RCC 7860 (cell line): ENCODE results near the gene FAM228B.
"Not testable (repeated sequence)": the region's sequence is repeated elsewhere in the genome, so short reads cannot be mapped to it uniquely, and the experiment has no call there.

Source experiments
- DNase-seq: peaks from one replicate; pipeline ENCODE4 v3.0.0-alpha.2; 2015; ENCODE audit warnings: low spot score
- FAIRE-seq: peaks from 2 replicates; lab custom pipeline; 2012; peaks lifted over from hg19 to GRCh38; lab: Jason Lieb, UNC

FAM228B gene

DNA sequence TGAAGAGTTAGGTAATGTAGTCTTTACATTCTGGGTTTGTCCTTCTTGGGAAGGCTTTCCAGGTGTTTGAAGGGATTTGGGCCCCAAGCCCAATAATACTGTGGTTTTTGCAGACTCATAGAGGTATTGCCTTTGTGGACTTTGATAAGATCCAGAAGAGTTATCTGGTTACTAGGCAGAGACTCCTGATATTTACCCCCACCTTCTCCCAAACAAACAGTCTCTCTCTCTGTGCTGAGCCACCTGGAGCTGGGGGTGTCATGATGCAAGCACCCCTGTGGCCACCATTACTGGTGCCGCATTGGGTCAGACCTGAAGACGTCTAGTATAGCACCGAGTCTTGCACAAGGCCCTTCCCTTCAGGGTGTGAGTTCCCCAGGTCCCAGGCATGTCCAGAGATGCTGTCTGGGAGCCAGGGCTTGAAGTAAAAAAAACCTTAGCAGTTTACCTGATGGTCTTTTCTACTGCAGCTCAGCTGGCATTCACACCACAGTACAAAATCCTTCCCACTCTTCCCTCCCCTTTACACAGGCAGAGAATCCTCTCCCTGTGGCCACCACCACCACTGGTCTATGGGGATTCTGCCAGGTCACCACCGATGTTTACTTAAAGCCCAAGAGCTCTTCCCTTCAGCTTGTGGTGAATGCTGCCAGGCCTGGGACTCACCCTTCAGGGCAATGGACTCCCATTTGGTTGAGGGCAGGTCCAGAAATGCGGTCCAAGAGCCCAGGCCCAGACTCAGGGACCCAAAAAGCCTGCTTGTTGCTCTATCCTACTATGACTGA is 29.3 kb downstream of the FAM228B start:
- no peak for DNase-seq
- no peak for FAIRE-seq

DNA sequence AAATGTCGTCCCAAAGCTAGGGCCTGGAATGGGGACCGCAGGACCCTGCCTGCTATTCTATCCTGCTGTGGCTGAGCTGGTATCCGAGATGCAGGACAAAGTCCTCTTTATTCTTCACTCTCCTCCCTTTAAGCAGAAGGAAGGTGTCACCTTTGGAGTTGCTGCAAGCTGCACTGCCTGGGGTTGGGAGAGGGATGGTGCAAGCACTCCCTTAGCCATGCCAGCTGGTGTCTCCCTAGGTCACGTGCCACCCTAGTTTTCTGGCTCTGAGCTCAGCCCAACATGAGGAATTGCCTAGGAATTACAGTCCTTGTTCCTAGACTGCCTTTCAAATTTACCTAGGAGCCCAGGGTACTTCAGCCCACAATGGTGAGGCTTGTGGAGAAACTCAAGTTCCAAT is 30.2 kb downstream of the FAM228B start:
- FAIRE-seq (no peak), DNase-seq (no peak)

DNA sequence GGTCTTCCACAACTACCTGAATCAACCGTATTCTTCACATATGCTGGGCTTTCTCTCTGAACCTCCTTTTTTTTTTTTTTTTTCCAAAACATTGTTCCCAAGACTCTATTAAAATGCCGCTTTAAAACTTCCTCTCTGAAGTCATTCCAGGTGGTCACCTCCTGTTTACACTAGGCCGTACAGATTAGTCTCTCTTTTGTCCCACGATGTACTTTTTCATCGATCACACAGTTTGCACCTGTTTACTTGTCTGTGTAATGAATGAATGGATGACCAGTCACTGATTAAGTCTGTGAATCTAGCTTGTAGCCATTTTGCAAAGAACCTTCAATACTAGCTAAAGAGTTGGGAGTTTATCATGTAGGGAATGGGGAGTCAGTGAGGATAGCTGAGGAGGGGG is 34.9 kb downstream of the FAM228B start:
- no peak for DNase-seq
- FAIRE-seq: no peak

DNA sequence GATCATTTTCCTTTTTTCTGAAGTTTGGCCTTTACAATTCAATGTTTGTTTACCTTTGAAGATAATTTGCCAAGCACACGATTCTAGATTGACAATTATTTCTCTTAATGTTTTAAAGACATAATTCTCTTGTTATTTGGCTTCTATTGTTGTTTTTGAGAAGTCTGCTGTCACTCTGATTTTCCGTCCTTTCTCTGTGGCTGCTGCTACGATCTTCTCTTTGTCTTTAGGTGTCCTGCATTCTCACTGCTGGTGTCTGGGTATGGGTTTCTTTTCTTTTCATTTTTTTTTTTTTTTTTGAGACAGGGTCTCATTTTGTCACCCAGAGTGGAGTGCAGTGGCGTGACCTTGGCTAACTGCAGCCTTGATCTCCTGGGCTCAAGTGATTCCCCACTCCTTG is 36.4 kb downstream of the FAM228B start:
- FAIRE-seq (no peak), DNase-seq (no peak)

DNA sequence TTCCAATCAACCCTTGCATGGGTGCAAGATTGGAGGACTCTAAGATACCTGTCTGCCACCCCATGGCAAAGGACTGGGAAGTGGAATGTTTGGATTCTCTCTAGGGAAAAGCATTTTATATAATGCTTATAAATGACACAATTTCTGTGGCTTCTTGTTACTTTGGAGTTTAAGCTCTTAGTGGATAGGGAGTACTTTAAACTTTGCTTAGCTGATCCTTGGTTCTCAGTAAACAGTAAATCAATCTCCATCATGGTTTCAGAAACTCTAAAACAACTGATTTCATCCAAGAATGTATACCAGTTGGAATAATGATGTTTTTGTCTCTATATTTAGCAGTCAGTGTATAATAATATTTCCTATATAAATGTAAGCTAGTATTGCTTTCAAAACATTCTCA is 37.5 kb downstream of the FAM228B start:
- FAIRE-seq: no peak

DNA sequence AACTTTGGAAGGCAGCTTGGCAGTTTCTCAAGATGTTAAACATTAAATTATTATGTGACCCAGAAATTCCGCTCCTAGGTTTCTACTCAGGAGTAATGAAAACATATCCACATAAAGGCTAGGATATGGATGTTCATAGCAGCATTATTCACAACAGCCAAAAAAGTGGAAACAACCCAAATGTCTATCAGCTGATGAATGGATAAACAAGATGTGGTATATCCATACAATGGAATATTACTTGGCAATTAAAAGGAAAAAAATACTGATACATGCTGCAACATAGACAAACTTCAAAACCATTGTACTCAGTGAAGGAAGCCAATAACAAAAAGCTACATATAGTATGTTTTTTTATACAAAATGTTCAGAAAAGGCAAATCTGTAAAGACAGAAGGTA is 39.2 kb downstream of the FAM228B start:
- FAIRE-seq: no peak
- DNase-seq: no peak

More for the DNA sequence above, 37.5 kb downstream of the FAM228B start:
- no peak for DNase-seq

DNA sequence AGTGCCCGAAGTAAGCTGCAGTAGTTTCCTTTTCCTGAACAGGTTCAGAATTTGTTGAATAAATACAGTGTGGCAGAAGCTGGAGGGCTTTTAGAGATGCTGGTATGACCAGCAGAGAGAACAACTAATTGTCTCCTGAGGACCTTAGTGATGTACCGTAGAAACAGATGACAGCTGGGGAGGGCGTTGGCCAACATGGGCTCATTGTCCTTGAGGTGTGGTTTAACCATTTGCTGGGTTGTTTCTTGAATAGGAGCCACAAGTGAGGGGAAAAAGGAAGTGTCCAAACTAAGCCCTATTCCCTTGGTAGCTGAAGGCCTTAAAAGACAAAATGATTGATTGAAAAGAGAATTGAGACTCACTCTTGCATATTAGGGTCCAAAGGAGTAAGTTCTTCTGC is 39.9 kb downstream of the FAM228B start:
- FAIRE-seq (no peak), DNase-seq (no peak)

DNA sequence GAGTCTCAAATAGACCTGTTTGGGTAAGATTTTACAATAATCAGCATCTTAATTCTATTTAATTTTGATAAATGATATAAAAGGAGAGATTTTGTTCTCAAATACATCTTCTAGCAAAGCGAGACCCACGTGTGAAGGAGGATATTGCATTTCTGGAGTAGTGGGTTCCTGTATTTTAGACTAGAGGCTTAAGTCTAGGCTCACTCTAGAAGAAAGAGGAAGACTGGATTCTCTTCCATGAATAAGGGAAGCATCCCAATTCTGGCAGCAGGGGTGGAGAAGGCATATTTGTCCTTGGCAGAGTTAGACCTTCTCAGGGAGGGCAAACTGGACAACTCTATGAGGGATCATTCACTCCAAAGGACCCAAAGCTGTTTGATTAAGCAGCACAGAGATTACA is 40.3 kb downstream of the FAM228B start:
- FAIRE-seq: no peak
- no peak for DNase-seq

DNA sequence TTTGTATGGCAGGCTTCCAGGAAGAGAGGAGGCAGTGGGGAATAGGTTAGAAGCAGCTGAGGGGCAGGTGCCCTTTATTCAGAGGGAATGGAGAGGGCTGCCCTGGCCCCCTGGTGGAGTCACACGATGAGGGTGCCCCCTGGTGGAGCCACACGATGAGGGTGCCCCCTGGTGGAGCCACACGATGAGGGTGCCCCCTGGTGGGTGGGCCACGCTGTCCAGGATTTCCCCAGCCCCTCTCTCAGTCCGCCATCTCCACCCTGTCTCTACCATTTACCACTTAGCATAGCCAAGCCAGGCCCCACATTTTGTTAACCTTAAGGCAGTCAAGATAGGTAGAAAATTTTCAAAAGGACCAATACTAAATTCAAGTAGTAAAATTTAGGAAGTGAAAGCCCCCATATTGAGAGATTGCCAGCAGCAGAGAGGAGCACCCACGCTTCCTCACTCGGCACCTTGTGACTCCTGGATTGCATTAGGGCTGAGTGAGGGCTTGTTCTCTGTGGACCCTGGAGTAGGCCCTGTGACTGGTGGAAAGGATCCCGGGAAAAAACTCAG is 41.2 kb downstream of the FAM228B start:
- no peak for DNase-seq
- FAIRE-seq: no peak

DNA sequence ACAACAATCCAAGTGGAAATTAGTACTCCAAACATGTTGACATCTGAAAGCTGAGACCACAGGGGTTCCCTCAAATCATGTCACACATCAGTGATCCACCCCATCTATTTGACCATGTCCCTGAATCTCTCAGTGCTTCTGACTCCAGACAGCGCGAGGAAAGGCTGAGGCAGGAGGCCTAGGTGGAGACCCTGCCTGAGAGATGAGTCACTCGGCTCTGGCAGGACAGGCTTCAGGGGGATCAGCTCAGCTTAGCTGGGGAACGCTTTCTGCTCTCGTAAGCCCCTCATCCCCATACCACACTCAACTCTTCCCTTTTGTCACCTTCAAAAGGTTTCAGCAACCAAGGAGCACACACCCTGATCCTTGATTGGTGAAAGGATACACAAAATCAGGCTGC is 45.8 kb downstream of the FAM228B start:
- DNase-seq (no peak), FAIRE-seq (no peak)

DNA sequence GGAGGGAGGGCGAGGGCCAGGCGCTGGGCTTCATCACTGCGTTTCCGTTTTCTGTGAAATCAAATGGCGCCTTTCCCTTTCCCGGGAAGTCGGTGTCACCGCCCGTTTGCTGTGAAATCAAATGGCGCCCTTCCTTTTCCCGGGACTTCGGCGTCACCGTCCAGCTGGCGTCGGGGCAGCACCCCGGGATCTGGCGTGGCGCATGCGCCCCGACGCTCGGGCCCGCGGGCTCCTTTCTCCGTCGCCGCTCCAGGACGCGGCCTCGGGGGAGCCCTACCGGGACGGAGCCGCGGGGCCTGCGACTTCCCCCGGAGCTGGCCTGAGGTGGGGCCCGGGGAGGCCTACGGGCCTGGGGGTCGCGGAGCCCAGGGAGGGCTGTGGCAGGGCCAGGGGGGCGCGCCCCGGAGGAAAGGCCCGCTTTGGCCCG is 51.6 kb downstream of the FAM228B start, which contains the start of gene FAM228A:
Gene FAM228A (plus strand): TSS at position 203 of the 427 bp plus-strand sequence. CDS start 428 bp downstream, outside the sequence.
- FAIRE-seq (no peak), DNase-seq (no peak)

DNA sequence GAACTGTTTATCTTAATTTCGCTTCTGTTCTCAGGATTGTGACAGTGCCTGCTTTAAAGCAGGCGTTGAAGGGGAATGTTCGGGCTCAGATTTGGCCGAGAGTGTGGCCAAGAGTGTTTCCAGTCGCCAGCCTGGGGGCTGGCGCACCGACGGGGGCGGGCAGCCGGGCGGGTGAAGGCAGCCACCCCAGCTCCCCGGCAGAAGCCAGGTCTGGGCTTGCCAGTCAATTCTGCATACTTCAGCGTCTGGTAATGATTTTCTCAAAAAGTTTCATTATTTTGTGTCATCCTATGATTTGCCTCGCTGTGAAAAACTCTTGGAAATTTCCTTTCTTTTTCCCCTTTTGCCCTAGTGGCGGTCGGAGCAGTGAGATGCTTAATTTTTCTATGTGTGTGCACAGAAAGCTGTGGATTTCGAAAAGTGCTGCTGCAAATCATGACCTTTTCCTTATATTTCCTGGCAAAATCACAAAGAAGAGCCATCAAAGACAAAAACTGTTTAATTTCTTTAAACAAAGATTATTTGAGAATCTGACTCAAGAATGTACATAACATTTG is 52.4 kb downstream of the FAM228B start:
- FAIRE-seq (no peak), DNase-seq (no peak)

DNA sequence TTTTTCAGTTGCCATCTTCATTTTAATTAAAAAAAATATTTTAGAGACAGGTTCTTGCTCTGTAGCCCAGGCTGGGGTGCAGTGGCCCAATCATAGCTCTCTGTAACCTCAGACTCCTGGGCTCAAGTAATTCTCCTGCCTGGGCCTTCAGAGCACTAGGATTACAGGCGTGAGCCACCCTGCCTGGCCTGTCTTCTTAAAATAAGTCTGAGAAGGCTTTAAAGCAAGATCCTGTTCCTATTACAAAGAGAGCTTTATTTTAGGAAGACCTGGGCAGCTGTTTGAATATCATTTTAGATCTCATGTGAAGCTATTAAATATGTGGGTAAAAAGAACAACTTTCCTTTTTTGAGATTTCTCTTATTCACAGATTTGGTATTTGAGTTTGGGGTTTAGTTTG is 53.1 kb downstream of the FAM228B start:
- FAIRE-seq (no peak), DNase-seq (no peak)

DNA sequence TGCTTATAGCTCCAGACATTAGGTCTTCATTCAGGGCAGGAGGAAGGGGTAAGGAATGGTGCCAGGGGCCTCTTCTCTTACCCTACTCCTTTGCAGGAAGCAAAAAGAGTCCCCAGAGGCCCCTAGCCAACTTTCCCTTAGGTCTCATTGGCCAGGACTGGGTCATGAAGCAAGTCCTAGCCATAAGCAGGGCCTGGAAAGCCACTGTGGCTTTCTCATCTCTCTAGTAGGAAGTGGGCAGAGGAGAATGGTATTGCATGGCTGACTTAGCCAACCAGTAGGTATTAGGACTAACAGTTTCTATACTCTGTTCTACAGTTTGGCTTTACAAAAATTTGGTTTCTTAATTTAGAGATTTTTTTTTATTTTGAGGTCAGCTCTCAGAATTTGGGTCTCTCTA is 56.4 kb downstream of the FAM228B start:
- DNase-seq (no peak), FAIRE-seq (no peak)

DNA sequence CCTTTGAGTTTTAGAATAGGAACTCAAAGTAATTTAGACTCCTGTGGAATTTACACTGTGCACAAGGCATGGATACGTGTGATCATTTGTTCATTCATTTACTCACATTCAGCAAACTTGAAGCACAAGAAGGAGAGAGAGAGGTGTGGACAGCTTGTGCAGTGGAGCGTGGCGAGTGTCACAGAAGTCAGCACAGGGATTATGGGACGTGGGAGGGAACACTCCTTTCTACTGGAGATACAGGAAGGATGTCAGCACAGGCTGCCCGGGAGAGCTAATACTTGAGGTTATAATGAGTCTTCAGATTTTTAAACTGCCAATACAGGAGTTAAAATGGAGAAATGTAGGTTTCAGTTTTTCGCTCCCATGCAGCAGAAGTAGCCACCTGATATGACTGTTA is 58.6 kb downstream of the FAM228B start:
- FAIRE-seq (peak; percentile 33), DNase-seq (peak; percentile 72)

DNA sequence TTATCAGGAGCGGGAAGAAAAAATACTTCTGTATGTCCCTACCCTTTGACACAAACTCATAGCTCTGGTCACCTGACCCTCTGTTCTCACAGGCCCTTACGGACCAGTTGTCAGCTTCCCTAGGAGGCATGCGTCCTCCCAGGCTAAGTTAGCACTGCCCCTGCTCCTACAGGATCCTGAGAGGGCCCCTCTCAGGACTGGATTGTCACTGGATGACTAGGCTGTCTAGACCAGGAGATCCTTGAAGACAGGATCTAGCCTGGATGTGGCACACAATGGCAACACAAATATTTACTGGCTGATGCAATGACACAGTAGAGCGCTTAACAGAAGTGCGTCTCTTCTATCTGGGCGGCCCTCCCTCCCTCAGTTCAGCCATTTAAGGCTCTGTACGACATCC is 59.2 kb downstream of the FAM228B start:
- DNase-seq: no peak
- FAIRE-seq: no peak

DNA sequence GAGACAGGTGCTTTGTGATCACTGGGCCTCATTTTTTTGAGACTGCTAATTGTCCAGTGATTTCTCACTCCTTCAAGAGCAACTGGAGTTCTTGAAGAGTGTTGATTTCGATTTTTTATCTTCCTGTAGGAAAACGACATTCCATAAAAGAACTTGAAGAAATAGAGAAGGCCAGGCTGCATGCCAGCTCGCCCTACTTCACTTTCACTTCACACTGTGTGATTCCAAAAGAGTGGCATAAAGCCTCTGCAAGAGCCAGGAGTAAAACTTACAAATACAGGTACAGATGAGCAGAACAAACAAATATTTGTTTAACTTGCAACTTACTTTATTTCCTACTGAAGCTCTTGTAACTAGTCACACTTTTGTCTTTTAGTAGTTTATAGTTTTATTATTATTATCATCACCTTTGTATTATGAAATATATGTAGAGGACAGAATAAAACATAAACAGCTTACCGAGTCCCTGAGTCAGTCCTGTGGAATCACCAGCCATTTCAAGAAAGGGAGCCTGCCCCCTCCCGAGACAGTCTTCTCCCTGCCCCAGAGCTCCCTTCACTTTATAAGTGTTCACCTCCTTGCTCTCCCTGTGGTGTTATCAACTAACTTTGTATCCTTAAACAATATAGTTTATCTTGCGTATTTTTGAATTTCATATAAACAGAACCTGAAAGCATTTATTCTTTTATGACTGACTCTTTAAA is 60.2 kb downstream of the FAM228B start:
- FAIRE-seq (no peak), DNase-seq (no peak)

DNA sequence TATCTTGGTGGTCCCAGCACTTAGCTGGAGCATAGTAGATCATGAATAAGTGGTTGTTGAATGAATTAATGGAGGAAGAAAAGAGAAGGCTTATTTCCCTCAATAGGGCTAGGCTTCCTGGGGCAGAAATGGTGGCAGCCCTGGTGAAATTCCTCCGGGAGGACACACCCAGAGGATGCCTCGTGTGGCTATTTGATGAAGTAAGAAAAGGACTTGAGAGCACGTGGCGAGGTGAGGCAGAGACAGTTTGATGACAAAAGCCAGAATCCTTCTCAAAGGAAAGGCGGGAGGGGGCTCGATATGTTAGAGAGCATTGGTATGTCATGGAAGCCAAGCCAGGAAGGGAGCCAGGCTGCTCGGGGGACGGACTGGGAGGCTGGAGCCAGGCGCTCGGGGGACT is 66.3 kb downstream of the FAM228B start:
- no peak for DNase-seq
- FAIRE-seq: no peak

DNA sequence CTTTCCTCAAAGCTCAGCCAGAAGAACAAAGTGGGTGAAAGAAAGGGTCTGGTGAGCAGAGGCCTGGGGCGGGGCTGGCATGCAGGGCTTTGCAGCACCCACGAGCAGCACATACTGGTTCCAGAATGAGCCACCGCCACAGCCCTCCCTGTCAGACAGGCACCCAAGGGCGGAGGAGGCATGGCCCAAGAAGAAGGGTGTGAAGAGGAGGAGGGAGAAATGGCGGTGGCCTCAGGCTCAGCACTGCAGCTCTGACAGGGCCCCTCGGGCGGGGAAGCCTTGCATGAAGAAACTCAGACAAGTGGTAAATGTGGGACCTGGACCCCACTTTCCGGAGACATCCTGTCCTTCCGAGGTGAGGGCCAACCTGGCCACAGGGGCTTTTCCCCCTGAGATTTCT is 67.2 kb downstream of the FAM228B start:
- no peak for FAIRE-seq

DNA sequence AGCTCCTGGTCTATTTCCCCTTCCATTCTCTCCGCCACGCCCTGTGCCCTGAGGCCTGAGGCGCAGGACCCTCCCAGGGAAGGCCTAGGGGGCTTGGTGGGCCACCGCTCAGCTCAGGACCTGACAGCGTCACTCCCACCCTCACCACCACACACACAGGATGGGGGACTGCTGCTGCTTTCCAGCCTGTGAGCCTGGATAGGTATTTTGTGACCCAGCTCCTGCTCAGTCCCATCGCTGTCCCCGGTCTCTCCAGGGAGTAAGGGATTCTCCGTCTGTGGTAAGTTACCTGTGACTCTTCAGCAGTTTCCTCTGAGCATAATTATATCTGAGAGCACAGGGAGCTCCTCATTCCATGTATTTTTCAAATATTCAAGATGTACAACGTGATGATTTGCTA is 67.9 kb downstream of the FAM228B start:
- FAIRE-seq (no peak), DNase-seq (no peak)

More for the DNA sequence above, 67.2 kb downstream of the FAM228B start:
- no peak for DNase-seq

DNA sequence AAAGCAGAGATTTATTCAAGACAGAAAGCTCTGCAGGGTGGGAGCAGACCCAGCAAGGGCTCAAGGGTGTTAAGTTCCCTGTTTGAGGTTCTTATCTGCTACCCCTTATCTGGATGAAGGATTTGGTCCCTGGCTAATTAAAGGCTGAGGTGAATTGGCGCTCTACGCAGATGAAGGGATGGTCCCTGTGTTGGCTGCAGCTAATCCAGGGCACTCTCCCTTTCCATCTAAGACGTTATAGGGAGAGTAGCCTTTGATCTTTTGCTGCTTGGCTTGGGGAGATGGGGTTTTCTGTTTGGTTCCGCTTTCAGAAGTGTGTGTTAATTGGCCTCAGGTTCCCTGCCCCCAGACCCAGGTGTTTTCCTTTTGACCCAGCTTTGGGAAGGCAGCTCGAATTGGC is 68.6 kb downstream of the FAM228B start:
- DNase-seq (no peak), FAIRE-seq (no peak)

DNA sequence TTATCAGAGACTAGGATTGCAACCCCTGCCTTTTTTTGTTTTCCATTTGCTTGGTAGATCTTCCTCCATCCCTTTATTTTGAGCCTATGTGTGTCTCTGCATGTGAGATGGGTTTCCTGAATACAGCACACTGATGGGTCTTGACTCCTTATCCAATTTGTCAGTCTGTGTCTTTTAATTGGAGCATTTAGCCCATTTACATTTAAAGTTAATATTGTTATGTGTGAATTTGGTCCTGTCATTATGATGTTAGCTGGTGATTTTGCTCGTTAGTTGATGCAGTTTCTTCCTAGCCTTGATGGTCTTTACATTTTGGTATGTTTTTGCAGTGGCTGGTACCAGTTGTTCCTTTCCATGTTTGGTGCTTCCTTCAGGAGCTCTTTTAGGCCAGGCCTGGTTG is 73.9 kb downstream of the FAM228B start:
- FAIRE-seq, DNase-seq: not testable (repeated sequence)
